T-cell (primary cell): Measurements from ENCODE around the gene ARHGAP15. TPM values are rescaled to one million over a fixed set of nuclear protein-coding genes. Genes with fewer than 3 reads are reported as not detected.

Source experiments
- ATAC-seq, 4 experiments: fragments of 200-7000 bp in 3 of 4; fragments of 150-1000 bp in 1 of 4; cut with Tn5 transposase; replicated peaks in 1 of 4; 1 replicate in 3 of 4; 2 replicates in 1 of 4; pipeline ENCODE4 v1.10.0; 2021; ENCODE audit warnings: moderate library complexity in 3 of 4, mild to moderate bottlenecking in 2 of 4, moderate number of reproducible peaks in 1 of 4
- CTCF ChIA-PET, 2 donors: fragments of 300-600 bp; sonication (Branson Sonifier 250); formaldehyde crosslinking; loops; one replicate each; lab custom pipeline; 2022; ENCODE audit warnings: antibody characterized with exemption in 2 of 2; lab: Charles Lee
- POLR2A ChIA-PET, 2 donors: fragments of 300-600 bp; sonication (Branson Sonifier 250); formaldehyde crosslinking; loops; one replicate each; lab custom pipeline; 2022; ENCODE audit warnings: antibody characterized with exemption in 2 of 2; lab: Charles Lee
- DNase-seq, 35 experiments: peaks; one replicate each; pipeline versions ENCODE4 v3.0.0 to v3.0.0-alpha.2; 2013 to 2023
- H3K27ac ChIP-seq: one replicate; pipeline ENCODE4 v1.5.1; 2013; ENCODE audit warnings: low read length
- H3K27me3 ChIP-seq, 2 experiments: replicated peaks in 1 of 2; 1 replicate in 1 of 2; 2 replicates in 1 of 2; pipeline versions ENCODE4 v1.6.1 to v1.7.0; 2013; ENCODE audit warnings: low read length in 1 of 2, mixed read lengths in 1 of 2; ENCODE audit not compliant: control insufficient read depth in 2 of 2, insufficient read depth in 2 of 2; ENCODE audit errors: extremely low read depth in 1 of 2
- H3K36me3 ChIP-seq, 2 donors: 1 replicate in 1 of 2; 2 replicates in 1 of 2; pipeline versions ENCODE4 v1.6.1 to v1.7.0; 2013; ENCODE audit warnings: low read length in 1 of 2; ENCODE audit not compliant: control insufficient read depth in 2 of 2, insufficient read depth in 1 of 2; ENCODE audit errors: extremely low read depth in 1 of 2
- H3K4me1 ChIP-seq, 2 experiments: 1 replicate in 1 of 2; 2 replicates in 1 of 2; pipeline versions ENCODE4 v1.6.1 to v1.7.0; 2013; ENCODE audit warnings: low read length in 2 of 2, mixed read lengths in 1 of 2; ENCODE audit not compliant: insufficient read depth in 2 of 2, control insufficient read depth in 1 of 2; ENCODE audit errors: extremely low read depth in 1 of 2
- H3K4me3 ChIP-seq, 2 donors: 1 replicate in 1 of 2; 2 replicates in 1 of 2; pipeline versions ENCODE4 v1.5.1 to v1.7.0; 2013; ENCODE audit warnings: mild to moderate bottlenecking in 2 of 2, low read length in 1 of 2, moderate library complexity in 1 of 2; ENCODE audit not compliant: control insufficient read depth in 1 of 2; ENCODE audit errors: extremely low read depth in 1 of 2
- H3K9me3 ChIP-seq: 2 replicates; pipeline ENCODE4 v1.7.0; 2013
- H3K27ac Mint-ChIP-seq, 2 donors: one replicate each; pipeline ENCODE4 v1.8.0; 2020 to 2021; ENCODE audit warnings: mild to moderate bottlenecking in 2 of 2, mixed read lengths in 2 of 2
- H3K27me3 Mint-ChIP-seq, 2 donors: one replicate each; pipeline ENCODE4 v1.8.0; 2021 to 2022; ENCODE audit warnings: mixed read lengths in 2 of 2
- H3K36me3 Mint-ChIP-seq: one replicate; pipeline ENCODE4 v1.8.0; 2021; ENCODE audit warnings: mixed read lengths
- H3K4me1 Mint-ChIP-seq, 3 donors: one replicate each; pipeline ENCODE4 v1.8.0; 2020 to 2022; ENCODE audit warnings: mixed read lengths in 3 of 3, mild to moderate bottlenecking in 1 of 3
- H3K4me3 Mint-ChIP-seq, 3 donors: one replicate each; pipeline ENCODE4 v1.8.0; 2020 to 2022; ENCODE audit warnings: mild to moderate bottlenecking in 3 of 3, mixed read lengths in 3 of 3, moderate library complexity in 3 of 3
- H3K9me3 Mint-ChIP-seq, 3 donors: one replicate each; pipeline ENCODE4 v1.8.0; 2020 to 2022; ENCODE audit warnings: mixed read lengths in 3 of 3
- WGBS: methylation state at CpG from one replicate; pipeline ENCODE4 v1.1.5; 2013; ENCODE audit warnings: missing lambda C conversion rate; ENCODE audit not compliant: insufficient coverage; 5-methylcytosine and 5-hydroxymethylcytosine counted together
- total RNA-seq, 35 experiments: library from RNA in 6 of 35; stranded (reverse) in 6 of 35; fragments of 120-200 nt in 1 of 35; gene quantifications; one replicate each; pipeline versions ENCODE4 v1.2.1 to v1.2.4 and lab custom pipeline; 2013 to 2026

ARHGAP15 gene
- total RNA-seq, 5 donors from 2014 or later (not counting 1 experiment from before 2014, with no cell fraction given): 154 to 271 (median 188) TPM

DNA sequence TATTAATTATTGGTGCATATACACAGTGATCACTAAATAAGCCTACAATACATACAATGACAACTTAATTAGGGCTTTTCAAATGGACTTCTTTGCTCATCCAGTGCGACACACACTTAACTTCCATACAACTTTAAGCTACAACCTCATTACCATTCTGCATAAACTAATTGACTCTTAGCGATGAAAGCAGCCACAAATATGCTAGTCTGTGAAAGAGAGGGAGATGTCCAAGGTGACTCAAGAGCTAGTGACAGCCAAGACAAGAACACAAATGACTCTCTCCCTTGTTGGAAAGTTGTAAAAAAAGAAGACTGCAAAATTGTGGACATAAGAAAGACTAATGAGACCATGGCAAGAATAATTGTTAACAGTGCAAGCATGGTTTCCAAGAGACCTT, 264.8 kb downstream of the ARHGAP15 start:
- DNase-seq: no peak
- no peaks in the 10 kb centered on the region for H3K27me3 Mint-ChIP-seq
- H3K36me3 Mint-ChIP-seq: peaks cover 38% of the 10 kb centered on the region
- H3K36me3 ChIP-seq: peaks cover 0 to 14% of the 10 kb centered on the region in 2 donors
- WGBS: no CpG with 5 or more reads among the region's 2 CpGs
- no peaks in the 10 kb centered on the region for H3K9me3 Mint-ChIP-seq
- peak overlapping the region in 1 of 2 donors; percentile 21 for H3K27ac Mint-ChIP-seq
- H3K4me1 Mint-ChIP-seq: peaks cover 35 to 72% (median 71%) of the 10 kb centered on the region in 3 donors
- H3K9me3 ChIP-seq: no peaks in the 10 kb centered on the region
- H3K27me3 ChIP-seq: no peaks in the 10 kb centered on the region
- peaks cover 0 to 7% of the 10 kb centered on the region in 2 experiments for H3K4me1 ChIP-seq
- no peak for ATAC-seq
- ChIA-PET CTCF (interaction anchor here in 1 of 2 donors (0.7 kb wide), 1 partner anchor 10 kb away, joined by 4 read pairs; no protein-coding TSS in a partner anchor), POLR2A (no interaction called here)
- H3K4me3 Mint-ChIP-seq: no peak overlapping the region
- no peak overlapping the region for H3K4me3 ChIP-seq
- H3K27ac ChIP-seq: no peak overlapping the region

DNA sequence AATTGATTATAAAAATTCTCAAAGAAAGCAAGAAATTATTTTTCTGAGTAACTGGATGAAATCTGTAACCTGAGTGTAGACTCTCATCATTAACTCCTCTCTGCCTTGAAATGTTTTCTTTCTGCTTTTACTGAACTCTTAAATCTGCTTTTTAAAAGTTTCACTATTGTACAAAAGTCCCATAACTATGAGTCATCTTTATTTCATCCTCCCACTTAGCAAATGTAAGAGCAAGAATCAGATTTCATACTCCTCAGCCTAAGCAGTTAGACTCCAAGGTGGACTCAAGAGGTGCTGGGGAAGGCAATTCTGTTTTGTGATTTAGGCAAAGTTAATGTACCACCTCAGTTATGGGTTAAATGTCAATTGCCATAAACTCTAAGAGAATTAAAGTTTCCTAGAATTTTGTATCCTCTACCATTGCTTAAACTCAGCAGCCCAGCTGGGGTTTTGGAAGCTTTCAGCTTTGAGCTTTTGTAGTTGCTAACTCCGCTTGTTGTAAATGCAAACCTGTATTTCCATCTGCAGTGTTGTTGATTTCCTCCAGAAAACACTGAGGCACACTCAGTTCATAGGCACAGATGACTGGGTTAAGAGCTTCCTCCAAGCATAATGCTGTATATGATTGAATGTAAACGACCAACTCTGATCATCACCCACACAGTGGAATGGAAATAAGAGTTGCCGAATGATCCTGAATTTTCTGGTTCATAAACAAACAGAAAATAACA, 268.8 kb downstream of the ARHGAP15 start:
- no peaks in the 10 kb centered on the region for H3K27me3 Mint-ChIP-seq
- H3K4me1 Mint-ChIP-seq: peaks cover 46 to 68% (median 63%) of the 10 kb centered on the region in 3 donors
- no peaks in the 10 kb centered on the region for H3K9me3 ChIP-seq
- ChIA-PET CTCF (interaction anchor here in 1 of 2 donors (0.7 kb wide), 1 partner anchor 384 kb away, joined by 3 read pairs; no protein-coding TSS in a partner anchor), POLR2A (interaction anchor here in 1 of 2 donors (0.6 kb wide), 1 partner anchor 209 kb away, joined by 3 read pairs; no protein-coding TSS in a partner anchor)
- H3K9me3 Mint-ChIP-seq: no peaks in the 10 kb centered on the region
- WGBS: no CpG with 5 or more reads among the region's 3 CpGs
- no peak overlapping the region for H3K4me3 Mint-ChIP-seq
- H3K4me1 ChIP-seq: peaks cover 0 to 4% of the 10 kb centered on the region in 2 experiments
- ATAC-seq (peak in 2 of 4 experiments; percentile 33 to 53), DNase-seq (no peak)
- no peaks in the 10 kb centered on the region for H3K36me3 ChIP-seq
- H3K27me3 ChIP-seq: no peaks in the 10 kb centered on the region
- H3K27ac ChIP-seq: no peak overlapping the region
- H3K27ac Mint-ChIP-seq: peak overlapping the region in 1 of 2 donors; percentile 42
- peaks cover 30% of the 10 kb centered on the region for H3K36me3 Mint-ChIP-seq
- H3K4me3 ChIP-seq: no peak overlapping the region

DNA sequence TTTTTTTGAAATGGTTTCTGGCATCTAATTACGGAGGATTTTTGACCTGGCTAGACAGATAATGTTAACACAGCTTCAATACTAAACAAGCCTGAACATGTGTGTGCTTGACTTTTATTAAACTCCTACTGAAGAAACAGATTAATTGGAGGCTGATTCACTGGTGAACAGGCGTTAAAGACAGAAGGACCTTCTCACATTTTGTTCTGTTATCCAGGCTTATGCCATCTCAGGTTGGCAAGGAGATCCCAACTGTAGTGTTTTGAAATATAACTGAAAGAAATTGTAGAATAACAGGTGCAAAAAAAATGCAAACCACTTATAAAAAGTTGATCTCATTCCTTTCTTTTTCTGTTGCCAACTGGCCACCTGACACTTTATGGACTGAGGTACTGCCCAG, 269.6 kb downstream of the ARHGAP15 start:
- H3K27ac Mint-ChIP-seq: peak overlapping the region in 1 of 2 donors; percentile 3
- WGBS: no CpG with 5 or more reads among the region's 2 CpGs
- H3K4me3 Mint-ChIP-seq: no peak overlapping the region

DNA sequence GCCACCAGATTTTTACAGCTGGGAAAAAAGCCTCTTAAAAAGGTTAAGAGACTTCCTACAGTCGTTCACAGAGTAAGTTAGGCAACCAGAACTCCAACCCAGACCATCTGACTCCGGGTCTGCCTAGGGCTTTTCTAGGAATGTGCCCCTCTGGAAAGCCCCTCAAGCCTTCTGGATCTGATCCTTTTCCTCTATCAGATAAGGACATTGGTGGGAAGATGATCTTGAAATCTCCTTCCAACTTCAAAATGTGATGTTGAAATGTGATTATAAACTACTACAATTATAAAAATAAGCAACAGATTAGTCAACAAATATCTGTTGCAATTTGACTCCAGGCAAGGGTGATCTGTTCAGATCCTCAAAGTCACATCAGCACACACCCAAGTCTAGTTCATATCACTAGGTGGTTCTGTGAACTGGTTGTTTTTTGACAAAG, 270.4 kb downstream of the ARHGAP15 start:
- no peaks in the 10 kb centered on the region for H3K36me3 ChIP-seq
- no peak overlapping the region for H3K27ac ChIP-seq
- ChIA-PET POLR2A (no interaction called here), CTCF (no interaction called here)
- H3K9me3 ChIP-seq: no peaks in the 10 kb centered on the region
- Mint-ChIP-seq H3K4me3 (no peak overlapping the region), H3K27ac (no peak overlapping the region), H3K27me3 (no peaks in the 10 kb centered on the region), H3K9me3 (no peaks in the 10 kb centered on the region), H3K36me3 (peaks cover 24% of the 10 kb centered on the region), H3K4me1 (peaks cover 53 to 67% (median 63%) of the 10 kb centered on the region in 3 donors)
- H3K4me3 ChIP-seq: no peak overlapping the region
- H3K27me3 ChIP-seq: no peaks in the 10 kb centered on the region
- no peaks in the 10 kb centered on the region for H3K4me1 ChIP-seq
- WGBS: no CpG with 5 or more reads among the region's 2 CpGs
- ATAC-seq: no peak
- no peak for DNase-seq

More for the DNA sequence above, 269.6 kb downstream of the ARHGAP15 start:
- Histone ChIP-seq H3K4me1 (no peaks in the 10 kb centered on the region), H3K36me3 (no peaks in the 10 kb centered on the region), H3K27me3 (no peaks in the 10 kb centered on the region), H3K4me3 (no peak overlapping the region), H3K27ac (no peak overlapping the region), H3K9me3 (no peaks in the 10 kb centered on the region)
- H3K4me1 Mint-ChIP-seq: peaks cover 51 to 69% (median 66%) of the 10 kb centered on the region in 3 donors
- H3K9me3 Mint-ChIP-seq: no peaks in the 10 kb centered on the region
- H3K36me3 Mint-ChIP-seq: peaks cover 29% of the 10 kb centered on the region
- CTCF ChIA-PET: no interaction called here
- POLR2A ChIA-PET: interaction anchor here in 1 of 2 donors (0.6 kb wide), 1 partner anchor 63 kb away, joined by 3 read pairs; no protein-coding TSS in a partner anchor
- DNase-seq (no peak), ATAC-seq (no peak)
- H3K27me3 Mint-ChIP-seq: no peaks in the 10 kb centered on the region

DNA sequence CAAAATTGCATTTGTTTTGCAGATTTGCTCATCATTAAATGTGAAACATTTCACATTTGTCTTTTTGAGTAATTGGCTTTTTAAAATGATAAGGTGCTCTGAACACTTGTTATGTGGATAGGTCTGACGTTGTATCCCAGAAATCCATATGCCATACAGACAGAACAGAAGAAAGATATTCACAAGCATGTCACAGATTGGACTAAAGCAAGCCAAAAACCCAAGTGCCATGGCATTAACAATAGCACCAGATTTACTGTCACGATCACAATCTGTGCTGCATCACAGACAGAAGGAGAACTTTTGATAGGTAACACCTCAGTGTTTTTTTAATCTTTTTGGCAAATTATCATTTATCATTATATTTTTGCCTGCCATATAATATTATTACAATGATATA, 272.6 kb downstream of the ARHGAP15 start:
- H3K36me3 Mint-ChIP-seq: peaks cover 20% of the 10 kb centered on the region
- H3K4me1 Mint-ChIP-seq: peaks cover 54 to 60% (median 57%) of the 10 kb centered on the region in 3 donors
- H3K9me3 Mint-ChIP-seq: no peaks in the 10 kb centered on the region
- H3K36me3 ChIP-seq: no peaks in the 10 kb centered on the region
- H3K27ac ChIP-seq: no peak overlapping the region
- ATAC-seq (no peak), DNase-seq (no peak)
- H3K27me3 ChIP-seq: no peaks in the 10 kb centered on the region
- H3K27me3 Mint-ChIP-seq: no peaks in the 10 kb centered on the region
- no peak overlapping the region for H3K27ac Mint-ChIP-seq
- ChIA-PET CTCF (no interaction called here), POLR2A (interaction anchor here in 1 of 2 donors (0.7 kb wide), 1 partner anchor 125 kb away, joined by 3 read pairs; no protein-coding TSS in a partner anchor)
- no peaks in the 10 kb centered on the region for H3K9me3 ChIP-seq
- no peaks in the 10 kb centered on the region for H3K4me1 ChIP-seq
- no peak overlapping the region for H3K4me3 Mint-ChIP-seq
- no peak overlapping the region for H3K4me3 ChIP-seq
- WGBS: no CpG with 5 or more reads among the region's 2 CpGs

DNA sequence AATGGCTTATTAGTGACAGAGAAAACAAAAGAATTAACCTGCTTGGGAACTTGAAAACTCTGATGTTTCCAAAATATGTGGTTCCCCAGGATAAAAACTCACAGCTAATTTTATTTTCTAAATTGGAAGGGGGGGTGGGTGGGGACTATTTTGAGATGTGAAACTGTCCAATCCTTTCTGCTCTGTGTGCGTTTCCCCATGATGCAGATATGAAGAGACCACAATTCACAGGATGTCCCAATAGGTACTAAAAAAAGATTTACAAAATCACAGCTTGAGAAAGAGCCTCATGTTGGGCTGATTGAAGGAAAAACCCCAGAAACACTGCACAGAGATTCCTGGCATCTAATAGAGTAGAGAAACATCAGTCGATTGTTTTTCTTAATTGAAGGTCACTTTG, 273.2 kb downstream of the ARHGAP15 start:
- ATAC-seq (no peak), DNase-seq (no peak)
- ChIA-PET CTCF (no interaction called here), POLR2A (interaction anchor here in 1 of 2 donors (0.6 to 0.7 kb wide), 2 partner anchors 124 to 219 kb away, joined by 3 read pairs; no protein-coding TSS in a partner anchor)
- Mint-ChIP-seq H3K27ac (no peak overlapping the region), H3K36me3 (peaks cover 18% of the 10 kb centered on the region), H3K4me3 (no peak overlapping the region), H3K9me3 (no peaks in the 10 kb centered on the region), H3K27me3 (no peaks in the 10 kb centered on the region), H3K4me1 (peaks cover 51 to 62% (median 59%) of the 10 kb centered on the region in 3 donors)
- H3K27ac ChIP-seq: no peak overlapping the region
- no peaks in the 10 kb centered on the region for H3K4me1 ChIP-seq
- no CpG with 5 or more reads among the region's 2 CpGs for WGBS
- H3K4me3 ChIP-seq: no peak overlapping the region
- no peaks in the 10 kb centered on the region for H3K9me3 ChIP-seq
- no peaks in the 10 kb centered on the region for H3K36me3 ChIP-seq
- H3K27me3 ChIP-seq: no peaks in the 10 kb centered on the region
